WTC11 (cell line): ENCODE measurements around the gene CD86. TPM values are rescaled to one million over a fixed set of nuclear protein-coding genes. Genes with fewer than 3 reads are reported as not detected.

Experiments used
- HMGA2 ChIP-seq: fragments of 250-450 bp; sonication (Bioruptor Pico); IDR thresholded peaks from 2 replicates; pipeline ENCODE4 v1.4.0; 2021; ENCODE audit warnings: mild to moderate bottlenecking, moderate library complexity
- JAZF1 ChIP-seq: fragments of 250-450 bp; sonication (Bioruptor Pico); IDR thresholded peaks from 2 replicates; pipeline ENCODE4 v1.9.0; 2021; ENCODE audit warnings: moderate library complexity, mild to moderate bottlenecking, inconsistent platforms
- TEAD4 ChIP-seq: sonication (generic); formaldehyde crosslinking; IDR thresholded peaks from 2 replicates; pipeline ENCODE4 v1.8.0; 2022; ENCODE audit warnings: mild to moderate bottlenecking, missing genetic modification reagents
- ZBTB43 ChIP-seq: sonication (generic); formaldehyde crosslinking; IDR thresholded peaks from 2 replicates; pipeline ENCODE4 v1.8.1; 2023; ENCODE audit warnings: mild to moderate bottlenecking, missing genetic modification reagents
- ZNF263 ChIP-seq: sonication (generic); formaldehyde crosslinking; IDR thresholded peaks from 2 replicates; pipeline ENCODE4 v1.8.1; 2022; ENCODE audit warnings: low read depth, mild to moderate bottlenecking, moderate library complexity, missing genetic modification reagents
- ZSCAN18 ChIP-seq: fragments of 250-450 bp; sonication (Bioruptor Pico); IDR thresholded peaks from 2 replicates; pipeline ENCODE4 v2.1.2; 2022; ENCODE audit warnings: mild to moderate bottlenecking, moderate library complexity
- total RNA-seq: library from RNA; stranded (reverse); gene quantifications from 3 replicates; pipeline ENCODE4 v1.2.3, GENCODE V29; 2021

Gene CD86
- total RNA-seq, 1 experiment from 2014 or later: 0.61 TPM

DNA sequence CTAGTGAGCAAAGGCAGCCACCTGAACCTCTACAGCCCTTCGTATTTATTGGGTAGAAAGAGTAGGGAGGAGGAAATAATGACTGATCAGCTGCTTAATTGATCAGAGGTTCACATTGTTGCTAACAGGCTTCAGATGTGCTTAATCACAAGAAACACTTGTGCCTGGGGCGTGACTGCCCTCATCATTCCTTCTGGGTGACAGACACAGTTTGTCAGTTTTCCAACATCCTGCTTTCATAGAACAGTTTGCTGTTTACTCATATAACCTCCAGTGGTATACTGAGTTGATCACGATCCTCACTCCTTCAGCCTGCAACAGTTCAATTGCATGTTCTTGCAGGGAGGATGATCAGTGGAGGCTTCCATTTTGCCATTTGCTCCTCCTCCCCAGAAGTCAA, 114.7 kb downstream of the CD86 start (continued):
- TF ChIP-seq JAZF1 (CRISPR knock-in tag) (no peak), HMGA2 (CRISPR knock-in tag) (no peak), ZSCAN18 (CRISPR knock-in tag) (no peak), ZBTB43 (CRISPR knock-in tag) (no peak), ZNF263 (CRISPR knock-in tag) (no peak), TEAD4 (CRISPR knock-in tag) (no peak)

Other genes with a start within 250 kb of the CD86 start
- gene IQCB1, start 220.3 kb upstream of the CD86 start, total RNA-seq: 26.8 to 30.2 TPM (median 27.7 TPM) in 3 replicates
- gene EAF2, start 220.2 kb upstream of the CD86 start, total RNA-seq: 5.3 to 7.6 TPM (median 7.0 TPM) in 3 replicates
- 2.4 to 3.8 TPM (median 3.4 TPM) in 3 replicates for gene SLC15A2, start 161.0 kb upstream of the CD86 start, total RNA-seq
- gene ILDR1, start 33.1 kb upstream of the CD86 start, total RNA-seq: 2.3 to 3.4 TPM (median 2.8 TPM) in 3 replicates
- 0.16 to 0.24 TPM (median 0.21 TPM) in 3 replicates for gene CASR, start 128.3 kb downstream of the CD86 start, total RNA-seq